Suppressor macrophage (primary cell): ENCODE measurements around the gene ITIH3.

Experiments used
- DNase-seq, 4 experiments: peaks; one replicate each; pipeline ENCODE4 v3.0.0-alpha.2; 2020 to 2022

Gene ITIH3

DNA sequence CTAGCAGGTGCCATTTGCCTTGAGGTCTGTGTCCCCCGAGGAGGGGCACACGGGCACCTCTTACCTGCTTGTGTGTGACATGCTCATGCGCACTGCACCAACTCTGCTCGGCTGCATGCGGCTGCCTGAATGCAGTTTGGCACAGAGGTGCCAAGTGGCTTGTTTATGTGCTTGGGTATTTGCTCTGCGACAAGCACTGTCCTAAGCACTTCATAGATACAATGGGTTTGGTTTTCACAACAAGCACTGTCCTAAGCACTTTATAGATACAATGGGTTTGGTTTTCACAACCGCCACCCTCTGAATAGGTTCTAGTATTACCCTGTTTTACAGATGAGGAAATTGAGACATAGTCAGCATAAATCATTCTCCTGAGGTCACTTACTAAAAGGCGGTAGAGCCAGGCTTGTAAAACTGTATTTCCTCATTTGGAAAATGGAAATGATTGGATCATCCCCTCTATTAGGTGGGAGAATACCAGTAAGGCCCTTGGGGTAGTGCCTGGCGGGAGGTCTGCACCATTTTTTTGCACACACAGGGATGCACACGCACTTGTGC lies 35.4 kb downstream of the ITIH3 start:
- DNase-seq, result peak in 2 of 4 experiments; percentile 31 to 42

DNA sequence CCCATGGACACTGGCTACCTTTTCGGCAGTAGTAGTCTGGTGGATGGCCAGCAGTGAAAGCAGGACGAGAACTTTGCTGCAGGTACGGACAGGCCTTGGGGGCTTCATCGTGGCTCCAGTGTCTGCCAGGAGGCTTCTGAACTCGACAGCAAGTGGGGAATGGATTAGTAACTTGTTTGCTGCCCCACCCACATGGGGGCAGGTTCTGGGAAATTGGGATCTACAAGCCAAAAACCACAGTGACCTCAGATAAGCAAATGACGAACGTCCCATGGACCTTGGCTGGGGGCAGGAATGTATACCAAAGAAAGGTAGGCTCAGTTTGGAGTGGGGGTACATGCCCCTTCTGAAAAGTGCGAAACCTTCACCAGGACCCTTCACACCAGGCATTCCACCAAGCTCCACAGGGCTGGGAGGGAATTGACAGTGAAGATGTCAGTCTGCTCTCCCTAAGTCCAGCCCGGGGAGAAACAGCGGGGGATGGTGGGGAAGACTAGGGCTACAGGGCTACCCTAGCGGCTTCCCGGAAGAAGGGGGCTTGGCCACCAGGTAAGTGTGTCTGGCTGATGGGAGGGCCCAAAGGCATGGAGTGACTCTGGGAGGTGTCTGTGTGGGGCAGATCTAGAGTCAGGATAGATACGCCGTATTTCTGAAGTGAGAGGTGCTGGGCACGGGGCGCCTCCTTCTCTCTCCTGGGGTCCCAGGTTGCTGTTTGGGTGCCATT lies 36.1 kb downstream of the ITIH3 start, which contains the start of gene ITIH4:
ITIH4 (minus strand) TSS at position 138 of the 724 bp plus-strand sequence; CDS start at position 108, 30 bp downstream.
- no peak for DNase-seq

DNA sequence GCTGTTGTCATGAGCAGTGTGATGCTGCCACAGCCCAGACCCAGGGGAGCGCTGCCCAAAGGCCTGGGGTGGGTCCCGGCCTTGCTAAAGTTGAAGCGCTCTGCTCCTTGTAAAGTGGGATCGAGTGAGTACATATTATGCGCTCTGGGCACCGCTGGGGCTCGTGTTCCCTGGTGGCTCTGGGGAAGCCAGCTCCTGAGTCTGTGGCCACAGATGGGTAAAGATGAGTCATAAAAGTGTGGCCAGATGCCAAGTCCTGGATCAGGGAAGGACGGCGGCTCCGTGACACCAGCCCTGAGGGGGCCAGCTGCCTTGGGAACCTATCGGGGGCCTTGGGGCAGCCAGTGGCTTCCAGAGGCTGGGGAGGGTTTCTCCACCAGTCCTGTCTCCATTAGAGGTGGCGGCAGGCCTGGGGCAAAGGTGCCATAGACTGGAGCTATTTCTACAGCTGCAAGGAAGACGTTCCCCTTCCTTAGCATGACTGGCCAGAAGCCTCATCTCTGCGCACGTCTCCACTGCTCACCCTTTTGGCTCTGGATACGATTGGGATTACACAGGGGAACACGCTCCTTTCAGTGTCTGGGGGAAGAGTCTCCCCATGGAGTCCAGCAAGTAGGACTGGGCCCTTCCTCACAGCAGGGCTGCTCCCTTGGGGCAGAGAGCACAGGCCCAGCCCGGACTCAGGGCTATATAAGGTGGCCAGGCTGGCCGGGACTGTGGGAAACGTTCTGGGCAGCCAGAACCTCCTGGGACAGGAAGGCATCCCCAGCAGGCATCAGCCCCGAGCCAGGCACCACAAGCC lies 37.1 kb downstream of the ITIH3 start:
- DNase-seq, result peak; percentile 62 to 66 (median 64)

DNA sequence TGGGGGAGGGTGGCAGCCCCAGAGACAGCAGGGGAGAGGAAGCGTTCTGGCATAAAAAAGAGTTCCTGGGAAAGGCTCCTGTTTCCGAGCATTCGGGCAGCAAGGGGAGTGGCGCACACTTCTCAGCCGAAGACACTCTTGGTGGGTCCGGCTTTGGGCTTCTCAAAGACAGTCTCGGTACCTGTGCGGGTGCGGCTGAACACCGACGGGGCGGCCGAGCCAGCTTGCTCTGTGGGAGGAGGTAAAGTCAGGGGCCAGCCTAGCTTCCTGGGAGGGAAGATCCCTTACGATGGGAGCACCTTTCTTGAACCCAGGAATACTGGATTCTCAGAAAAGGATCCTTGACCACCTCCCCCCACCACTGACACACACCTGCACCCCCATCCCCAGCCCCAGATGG lies 38.6 kb downstream of the ITIH3 start:
- no peak for DNase-seq

DNA sequence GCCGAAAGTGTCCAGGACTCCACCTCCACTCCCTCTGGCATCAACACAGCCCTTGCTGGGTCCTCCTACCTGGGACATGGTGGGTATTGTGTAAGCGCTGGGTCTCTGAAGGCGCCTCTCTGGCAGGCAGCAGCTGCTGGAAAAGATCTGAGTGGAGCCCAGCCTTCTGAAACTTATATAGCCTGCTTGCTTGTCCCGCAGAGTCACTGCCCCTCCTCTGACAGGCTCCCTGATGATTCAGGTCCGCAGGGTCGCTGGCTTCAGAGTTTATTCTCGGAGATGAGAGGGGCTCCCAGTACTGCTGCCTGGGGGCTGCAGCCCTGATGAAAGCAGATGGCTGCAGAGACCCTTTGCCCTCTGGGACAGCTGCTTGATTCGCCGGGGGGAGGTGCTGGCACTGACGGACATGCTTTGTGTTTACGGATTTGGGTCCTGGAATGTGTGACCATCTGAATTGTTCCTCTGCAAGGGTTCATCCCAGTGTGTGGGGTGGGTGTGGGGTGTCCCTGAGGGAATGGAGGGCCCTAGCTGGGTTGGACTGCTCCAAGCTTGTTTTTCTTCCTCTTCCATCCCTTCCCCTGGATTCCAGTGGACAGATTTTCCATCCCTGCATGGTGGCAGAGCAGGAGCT lies 40.4 kb downstream of the ITIH3 start, which contains the start of gene MUSTN1:
MUSTN1 (minus strand) TSS at position 149 of the 631 bp plus-strand sequence; CDS start at position 78, 71 bp downstream.
- no peak for DNase-seq

DNA sequence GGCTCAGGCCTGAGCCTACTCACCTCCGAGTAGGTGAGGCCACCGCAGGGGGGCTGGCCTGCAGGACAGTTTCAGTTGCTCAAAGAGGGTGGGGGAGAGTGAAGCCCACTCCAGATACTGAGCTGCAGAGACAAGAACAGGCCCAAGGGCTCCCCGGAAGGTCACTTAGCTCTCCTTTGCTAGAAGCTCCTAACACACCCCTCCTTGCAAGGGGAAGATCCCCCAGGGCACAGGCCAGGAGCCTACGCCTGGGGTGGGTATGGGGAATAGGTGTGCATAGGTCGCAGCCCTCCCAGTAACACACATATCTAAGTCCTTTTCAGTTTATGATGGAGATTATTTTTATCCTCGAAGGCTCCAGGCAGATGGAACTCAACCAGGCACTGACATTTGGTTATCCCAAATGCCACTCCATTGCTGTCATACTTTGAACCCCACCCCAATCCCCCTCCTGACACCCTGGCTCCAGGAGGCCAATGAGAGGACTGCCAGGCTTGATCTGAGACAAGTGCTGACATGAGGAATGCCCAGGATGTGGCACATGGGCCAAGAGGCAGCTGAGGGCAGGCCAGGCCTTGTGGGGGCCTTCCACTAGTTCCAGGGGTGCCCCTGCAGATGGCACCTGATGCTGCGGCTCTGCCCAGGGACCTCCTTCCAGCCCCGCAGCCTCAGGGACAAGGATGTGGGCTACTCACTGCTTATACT lies 41.3 kb downstream of the ITIH3 start:
- no peak for DNase-seq

DNA sequence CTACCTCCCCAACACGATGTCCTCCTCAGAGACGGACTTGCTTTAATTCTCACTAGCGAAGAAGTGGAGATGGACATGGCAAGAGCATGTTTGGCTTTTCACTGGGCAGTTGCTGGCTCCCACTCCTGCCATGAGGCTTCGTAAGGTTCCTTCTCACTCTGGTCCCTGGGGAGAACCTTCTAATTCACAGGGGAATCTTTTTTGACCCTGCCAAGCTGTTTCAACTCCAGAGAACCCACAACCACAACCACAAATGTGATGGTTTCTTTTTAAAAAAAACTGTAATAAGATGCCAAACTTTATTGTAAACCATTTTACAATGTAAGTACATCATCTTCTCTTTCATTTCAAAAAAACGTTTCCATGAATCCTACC lies 41.9 kb downstream of the ITIH3 start:
- no peak for DNase-seq

DNA sequence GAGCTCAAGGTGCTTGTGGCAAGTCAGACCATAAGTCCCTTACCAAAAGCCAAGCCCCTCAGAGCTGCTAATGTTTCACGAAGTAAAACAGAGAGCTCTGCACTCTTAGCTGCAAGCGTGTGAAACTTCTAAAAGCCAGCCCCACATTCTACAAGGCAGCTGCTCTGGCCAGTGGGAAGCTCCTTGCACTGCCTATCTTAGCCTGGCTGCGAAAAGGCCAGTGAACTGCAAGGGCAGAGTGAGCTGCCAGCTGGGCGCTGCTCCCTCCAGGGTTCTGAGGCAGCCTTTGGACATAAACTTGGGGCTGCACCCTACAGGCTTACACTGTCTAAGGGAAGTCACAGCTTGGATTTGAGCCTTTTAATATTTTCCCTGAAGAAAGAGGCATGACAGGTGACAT lies 42.4 kb downstream of the ITIH3 start:
- no peak for DNase-seq

DNA sequence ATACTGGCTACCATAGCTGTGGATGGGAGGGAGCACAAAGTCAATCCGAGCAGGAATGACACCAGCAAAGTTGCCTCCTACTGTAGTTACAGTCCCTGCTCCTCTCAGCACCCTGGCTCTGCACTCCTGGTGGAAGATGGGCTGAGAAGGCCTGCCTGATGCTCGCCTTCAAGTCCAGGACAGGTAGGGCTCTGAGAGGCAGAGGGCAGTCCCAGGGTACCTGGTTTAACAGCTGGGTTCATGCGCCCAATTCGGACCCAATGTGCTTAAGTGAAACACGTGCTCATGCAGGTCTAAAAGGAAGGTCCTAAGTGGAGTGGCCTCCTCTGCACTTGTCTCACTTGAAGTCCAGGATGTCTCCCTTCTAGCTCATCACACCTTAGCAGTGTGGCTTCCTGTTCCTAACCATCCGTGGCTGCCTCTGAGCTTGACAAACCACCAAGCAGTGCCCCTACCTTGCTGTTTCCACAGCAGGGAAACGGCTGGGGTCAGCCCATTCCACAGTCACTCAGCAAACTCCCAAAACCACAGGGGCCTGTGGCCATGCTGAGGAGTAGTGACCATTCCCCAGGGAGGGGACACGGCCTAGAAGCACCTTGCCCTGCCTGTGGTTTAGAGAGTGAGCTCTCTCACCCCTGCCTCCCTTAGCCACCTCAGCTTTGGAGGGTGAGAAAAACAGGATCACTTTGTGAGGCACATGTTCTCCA lies 44.1 kb downstream of the ITIH3 start:
- no peak for DNase-seq

DNA sequence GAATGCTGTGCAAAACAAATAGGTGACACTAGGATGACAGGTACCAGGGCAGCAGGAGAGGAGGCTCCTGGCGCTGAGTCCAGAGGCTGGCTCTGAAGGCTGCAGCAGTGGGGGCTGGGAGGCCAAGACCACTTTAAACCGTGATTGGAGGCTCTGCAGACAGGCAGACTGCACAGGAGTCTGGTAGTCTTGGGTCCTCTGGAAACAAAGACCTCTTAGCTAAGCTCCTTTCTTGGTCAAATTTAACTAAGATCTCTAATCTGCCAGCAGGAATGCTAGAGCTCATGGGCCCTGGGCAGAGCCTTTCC lies 44.6 kb downstream of the ITIH3 start:
- DNase-seq, result no peak

DNA sequence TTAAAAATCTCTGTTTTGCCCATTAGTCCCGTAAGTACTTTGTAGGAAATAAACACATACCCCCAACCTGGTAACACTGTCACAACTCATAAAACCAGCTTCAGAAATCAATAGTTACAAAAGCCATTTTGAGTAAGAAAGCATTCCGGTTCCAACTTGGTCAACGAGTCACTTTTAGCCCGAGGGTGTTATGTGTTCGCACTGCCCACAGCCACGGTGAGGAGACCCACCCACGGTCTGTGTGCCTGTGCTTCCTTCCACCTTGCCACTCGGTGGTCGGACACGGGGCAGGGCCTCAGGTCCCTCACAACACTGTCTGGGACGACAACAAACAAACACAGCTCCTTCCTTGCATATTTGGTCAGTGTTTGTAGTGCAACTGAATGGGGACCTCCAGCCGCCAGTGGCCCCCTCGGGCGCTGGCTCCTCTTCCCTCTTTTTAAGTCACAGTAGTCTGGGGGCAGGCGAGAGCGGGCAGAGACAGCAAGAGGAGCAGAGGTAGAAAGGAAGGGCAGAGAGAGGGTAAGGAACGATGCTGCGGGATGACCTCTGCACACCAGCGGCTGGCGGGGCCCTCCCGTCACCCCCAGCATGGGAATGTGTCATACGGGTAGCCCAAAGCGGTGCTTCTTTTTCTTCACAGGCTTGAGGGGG lies 45.4 kb downstream of the ITIH3 start:
- DNase-seq, result no peak

DNA sequence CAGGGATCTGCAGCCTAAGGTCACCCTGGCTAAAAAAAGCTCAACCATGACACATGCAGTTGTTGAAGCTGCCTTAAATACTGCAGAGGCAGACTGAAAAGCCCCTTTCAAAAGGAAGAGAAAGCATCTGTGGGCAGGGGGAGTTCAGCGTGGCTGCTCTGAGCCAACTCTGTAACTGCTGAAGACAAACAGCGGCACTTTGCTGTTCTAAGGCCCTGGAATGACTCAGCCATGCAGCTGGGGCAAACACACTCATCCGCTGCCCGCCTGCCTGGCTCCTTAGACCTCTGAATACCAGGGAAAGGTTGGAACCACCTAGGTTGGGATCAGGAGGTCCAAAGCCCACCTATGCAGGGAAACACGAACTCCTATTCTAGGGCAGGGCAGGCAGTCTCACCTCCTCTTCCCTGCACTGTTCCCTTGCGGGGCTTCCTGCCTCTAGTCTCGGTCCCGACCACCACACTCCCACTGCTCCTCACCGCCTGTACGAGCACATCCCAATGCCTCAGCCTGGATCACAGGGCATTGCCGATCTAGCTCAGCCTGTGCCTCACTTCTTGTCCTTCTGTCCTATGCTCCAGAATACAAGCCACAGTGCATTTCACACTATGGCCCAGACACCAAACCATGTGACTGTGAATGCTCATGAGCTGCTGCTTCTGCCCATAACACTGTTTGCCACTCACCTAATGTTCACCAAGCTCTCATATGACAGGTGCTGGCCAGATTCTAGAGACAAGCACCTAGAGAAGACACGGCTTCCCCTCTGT lies 46.8 kb downstream of the ITIH3 start:
- DNase-seq, result no peak

DNA sequence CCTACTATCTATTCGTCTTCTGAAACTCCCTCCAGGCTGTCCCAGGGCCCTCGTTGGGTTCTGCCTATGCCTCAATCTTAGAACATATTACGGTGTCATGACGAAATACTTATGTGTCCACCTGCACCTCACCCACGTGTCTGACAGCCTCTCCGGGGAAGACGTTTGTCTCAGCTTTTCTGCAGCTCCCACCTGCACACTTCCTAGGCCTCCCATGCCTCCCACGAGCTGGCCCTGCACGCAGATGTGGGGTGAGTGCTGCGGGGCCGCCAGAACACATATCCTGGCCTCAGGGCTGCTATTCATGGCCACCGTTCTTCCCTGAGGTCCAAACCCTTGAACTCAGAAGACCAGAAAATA lies 47.4 kb downstream of the ITIH3 start:
- DNase-seq, result no peak

DNA sequence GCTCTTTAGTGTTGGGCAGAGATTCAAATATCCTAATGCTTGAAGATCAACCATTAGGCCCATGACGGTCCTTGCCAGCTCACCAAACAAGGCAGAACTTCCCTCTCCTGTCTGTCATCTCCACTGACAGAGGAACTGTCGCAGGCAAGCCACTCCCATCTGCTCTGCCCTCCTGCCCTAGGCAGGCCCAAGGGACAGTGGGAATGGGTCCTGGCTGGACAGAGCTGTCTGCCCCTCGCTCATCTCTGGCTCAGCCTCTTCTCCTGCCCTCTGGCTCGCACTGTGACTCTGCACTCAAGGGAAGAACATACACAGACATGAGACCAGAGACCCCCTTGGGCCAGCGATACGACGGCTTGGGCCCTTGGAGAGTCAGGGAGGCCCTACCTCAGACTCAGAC lies 47.8 kb downstream of the ITIH3 start:
- DNase-seq, result peak in 3 of 4 experiments; percentile 46 to 66 (median 51)

DNA sequence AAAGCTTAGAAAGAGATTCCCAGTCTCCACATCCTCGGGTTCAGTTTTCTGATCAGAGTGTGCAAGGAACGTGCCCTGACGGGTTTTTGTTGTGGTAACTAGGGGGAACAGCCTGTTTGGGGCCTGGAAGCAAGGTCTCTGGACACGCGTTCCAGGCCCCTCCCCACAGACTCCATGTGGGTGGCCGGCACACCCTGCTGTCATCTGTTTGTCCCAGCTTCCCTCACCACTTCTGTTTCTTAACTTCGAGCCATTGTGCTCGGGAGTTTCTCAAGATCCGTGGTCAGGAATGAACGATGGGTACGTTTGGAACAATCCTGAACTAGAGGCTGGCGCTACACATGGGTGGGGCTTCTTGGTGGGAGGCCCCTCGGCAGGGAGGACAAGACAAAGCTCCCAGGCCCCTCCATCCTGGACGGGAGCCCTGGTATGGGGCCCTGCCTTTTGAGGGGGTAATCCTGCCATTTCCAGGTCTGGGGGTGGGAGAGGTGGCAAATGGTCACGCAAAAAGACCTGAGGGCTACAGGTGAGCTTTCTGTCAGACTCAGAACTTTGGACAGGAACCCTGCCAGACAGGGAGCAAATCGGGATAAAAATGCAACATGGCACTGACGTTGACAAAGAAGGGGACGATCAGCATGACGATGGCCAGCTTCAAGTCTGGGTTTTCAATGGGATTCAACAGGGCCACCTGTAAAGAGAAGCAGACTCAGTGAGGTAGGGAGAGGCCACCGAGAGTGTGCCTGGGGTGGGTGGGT lies 48.7 kb downstream of the ITIH3 start:
- DNase-seq, result peak; percentile 26 to 71 (median 60)

DNA sequence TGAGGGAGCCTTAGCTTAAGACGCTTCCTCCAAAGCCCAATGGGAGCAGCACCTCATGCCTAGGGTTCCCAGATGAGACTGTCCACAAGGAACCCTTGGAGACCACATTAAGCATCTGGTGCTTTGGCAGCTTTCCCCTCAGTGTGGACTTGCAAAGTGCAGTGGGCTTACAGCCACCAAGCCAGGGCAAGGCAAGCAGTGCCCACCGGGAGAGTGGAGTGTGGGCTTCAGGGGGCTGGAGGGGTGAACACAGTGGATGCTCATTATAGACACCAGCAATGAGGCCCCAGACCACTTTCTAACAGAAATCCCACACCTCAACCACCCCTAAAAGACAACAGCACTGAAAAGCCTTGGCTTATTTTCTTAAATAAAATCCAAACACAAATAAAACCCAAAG lies 49.3 kb downstream of the ITIH3 start:
- no peak for DNase-seq

DNA sequence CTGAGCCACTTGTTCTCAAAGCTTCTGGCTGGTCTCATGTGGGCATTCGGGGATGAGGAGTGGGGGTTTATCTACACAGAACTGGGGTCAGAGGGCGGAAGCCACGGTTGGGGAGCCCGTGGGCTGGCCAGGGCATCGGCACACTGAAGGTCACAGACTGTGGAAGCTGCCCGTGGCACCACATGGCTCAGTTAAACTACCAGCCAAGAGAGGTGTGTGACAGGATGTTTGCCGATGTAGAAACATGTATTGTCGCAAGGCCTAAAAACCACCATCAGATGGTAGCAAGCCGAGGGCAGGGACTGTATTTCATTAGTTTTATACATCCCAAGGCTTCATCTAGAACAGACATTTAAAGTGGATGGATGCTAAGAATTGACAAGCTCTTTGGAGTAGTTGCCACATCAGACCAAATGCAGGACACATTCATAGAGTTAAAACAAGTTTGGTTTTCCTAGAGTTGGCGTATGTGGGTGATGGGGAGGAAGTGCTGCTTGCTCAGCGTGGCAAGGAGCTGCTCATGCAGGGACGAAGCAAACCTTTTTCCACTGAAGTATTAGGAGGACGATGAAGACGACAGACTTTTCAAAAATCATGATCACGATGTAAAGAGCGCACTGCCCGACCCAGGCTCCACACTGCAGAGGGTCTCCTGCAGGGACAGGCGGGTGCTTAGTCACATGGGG lies 49.8 kb downstream of the ITIH3 start:
- DNase-seq, result peak; percentile 27 to 64 (median 58)

DNA sequence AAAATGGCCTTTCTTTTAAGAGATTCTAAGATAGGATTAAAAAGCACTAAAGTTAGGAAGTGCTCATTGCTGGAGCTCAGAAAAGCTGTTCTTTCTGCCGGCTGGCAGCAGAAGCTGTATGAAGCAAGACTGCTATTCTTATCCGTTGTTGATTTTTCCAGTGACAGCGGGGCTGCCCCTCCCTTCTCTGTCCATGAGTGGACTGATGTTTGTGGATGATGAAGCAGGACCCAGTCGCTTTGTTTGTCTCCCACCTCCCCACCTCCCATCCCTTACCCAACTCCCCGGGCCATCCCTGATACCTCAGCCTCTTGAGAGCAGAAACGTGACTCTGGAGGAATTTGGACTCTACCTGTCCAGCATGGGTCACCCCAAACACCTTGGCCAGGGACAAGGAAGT lies 50.6 kb downstream of the ITIH3 start:
- DNase-seq, result peak in 3 of 4 experiments; percentile 21 to 49 (median 35)
